Measurements from ENCODE around the gene SZT2. TPM values are rescaled to one million over a fixed set of nuclear protein-coding genes. Genes with fewer than 3 reads are reported as not detected.

SZT2 gene
- total RNA-seq, 1 donor from 2014 or later = 11.0 TPM

GRCh38 chr1:43351421-43352350 lies 38.0 kb upstream of the SZT2 start:
- Mint-ChIP-seq H3K9me3 (no peaks in the 10 kb centered on the region), H3K4me3 (no peak overlapping the region), H3K36me3 (no peaks in the 10 kb centered on the region), H3K27ac (no peak overlapping the region), H3K4me1 (peaks cover 29% of the 10 kb centered on the region), H3K27me3 (ENCODE audit: insufficient read depth, low read depth) (peaks cover 9% of the 10 kb centered on the region)
- TF ChIP-seq EZH2phosphoT487 (IDR thresholded peaks at IDR 0.05) (no peak), CTCF (IDR thresholded peaks at IDR 0.05) (no peak)
- no peak overlapping the region for H3K27ac ChIP-seq
- H4K20me1 ChIP-seq (ENCODE audit: low read depth) = no peaks in the 10 kb centered on the region
- no peaks in the 10 kb centered on the region for H3K79me2 ChIP-seq (ENCODE audit: low read depth)
- H2AFZ ChIP-seq (replicated peaks) = no peak overlapping the region
- no peaks in the 10 kb centered on the region for H3K36me3 ChIP-seq
- no peak for DNase-seq (ENCODE audit: low spot score)
- H3K27me3 ChIP-seq = peaks cover 14% of the 10 kb centered on the region
- H3K4me3 ChIP-seq = no peak overlapping the region
- H3K4me2 ChIP-seq = no peak overlapping the region
- peaks cover 33% of the 10 kb centered on the region for H3K4me1 ChIP-seq
- H3K9ac ChIP-seq = no peak overlapping the region
- H3K9me3 ChIP-seq (ENCODE audit: low read depth) = no peaks in the 10 kb centered on the region
- peaks cover 33% of the 10 kb centered on the region for H3F3A ChIP-seq (ENCODE audit: low read depth)

GRCh38 chr1:43352351-43352705 lies 37.4 kb upstream of the SZT2 start:
- H3K27ac Mint-ChIP-seq = peak overlapping the region; percentile 14

GRCh38 chr1:43352881-43353280 lies 36.8 kb upstream of the SZT2 start:
- no peaks in the 10 kb centered on the region for H3K9me3 Mint-ChIP-seq
- Histone ChIP-seq H3K27me3 (peaks cover 5% of the 10 kb centered on the region), H4K20me1 (ENCODE audit: low read depth) (no peaks in the 10 kb centered on the region), H3K79me2 (ENCODE audit: low read depth) (no peaks in the 10 kb centered on the region), H3K36me3 (no peaks in the 10 kb centered on the region), H2AFZ (replicated peaks) (no peak overlapping the region), H3K9me3 (ENCODE audit: low read depth) (no peaks in the 10 kb centered on the region), H3K4me1 (peaks cover 27% of the 10 kb centered on the region), H3K27ac (no peak overlapping the region), H3K4me3 (no peak overlapping the region), H3K9ac (no peak overlapping the region), H3K4me2 (no peak overlapping the region), H3F3A (ENCODE audit: low read depth) (peaks cover 34% of the 10 kb centered on the region)
- no peaks in the 10 kb centered on the region for H3K36me3 Mint-ChIP-seq
- H3K4me1 Mint-ChIP-seq = peaks cover 31% of the 10 kb centered on the region
- no peak overlapping the region for H3K4me3 Mint-ChIP-seq
- TF ChIP-seq EZH2phosphoT487 (IDR thresholded peaks at IDR 0.05) = no peak
- no peak for TF ChIP-seq CTCF (IDR thresholded peaks at IDR 0.05)
- TF ChIP-seq EZH2 (IDR thresholded peaks at IDR 0.05) = no peak
- H3K27me3 Mint-ChIP-seq (ENCODE audit: insufficient read depth, low read depth) = peaks cover 6% of the 10 kb centered on the region
- DNase-seq (ENCODE audit: low spot score) = no peak
- peak overlapping the region; percentile 14 for H3K27ac Mint-ChIP-seq

More at GRCh38 chr1:43352351-43352705, 37.4 kb upstream of the SZT2 start:
- Mint-ChIP-seq H3K27me3 (ENCODE audit: insufficient read depth, low read depth) (peaks cover 9% of the 10 kb centered on the region), H3K4me3 (no peak overlapping the region), H3K4me1 (peaks cover 28% of the 10 kb centered on the region), H3K9me3 (no peaks in the 10 kb centered on the region), H3K36me3 (no peaks in the 10 kb centered on the region)
- Histone ChIP-seq H4K20me1 (ENCODE audit: low read depth) (no peaks in the 10 kb centered on the region), H3K4me2 (no peak overlapping the region), H3K36me3 (no peaks in the 10 kb centered on the region), H3F3A (ENCODE audit: low read depth) (peaks cover 33% of the 10 kb centered on the region), H3K9me3 (ENCODE audit: low read depth) (no peaks in the 10 kb centered on the region), H3K9ac (no peak overlapping the region), H3K27ac (no peak overlapping the region), H3K79me2 (ENCODE audit: low read depth) (no peaks in the 10 kb centered on the region), H2AFZ (replicated peaks) (no peak overlapping the region), H3K4me1 (peaks cover 27% of the 10 kb centered on the region), H3K27me3 (peaks cover 10% of the 10 kb centered on the region), H3K4me3 (no peak overlapping the region)
- DNase-seq (ENCODE audit: low spot score) = no peak
- TF ChIP-seq EZH2phosphoT487 (IDR thresholded peaks at IDR 0.05) = no peak
- TF ChIP-seq EZH2 (IDR thresholded peaks at IDR 0.05) = no peak
- TF ChIP-seq CTCF (IDR thresholded peaks at IDR 0.05) = no peak
